ENCODE results near the gene ACOX2.

ACOX2 gene

GRCh38 chr3:58471025-58471887, 65.7 kb downstream of the ACOX2 start:
- FAIRE-seq: no peak

GRCh38 chr3:58470363-58471024, 66.5 kb downstream of the ACOX2 start:
- no peak for FAIRE-seq

- FAIRE-seq: no peak
Observed at GRCh38 chr3:58469096-58469495, 67.9 kb downstream of the ACOX2 start.

GRCh38 chr3:58466899-58467563, 70.0 kb downstream of the ACOX2 start:
- no peak for FAIRE-seq

GRCh38 chr3:58464866-58465265, 72.1 kb downstream of the ACOX2 start:
- no peak for FAIRE-seq

GRCh38 chr3:58463942-58464271, 73.1 kb downstream of the ACOX2 start:
- no peak for FAIRE-seq

GRCh38 chr3:58463181-58463941, 73.6 kb downstream of the ACOX2 start:
- no peak for FAIRE-seq

GRCh38 chr3:58462829-58463180, 74.2 kb downstream of the ACOX2 start:
- no peak for FAIRE-seq

- FAIRE-seq: no peak
Observed at GRCh38 chr3:58459160-58459559, 77.8 kb downstream of the ACOX2 start.

All from TTC549 (cell line).